Stimulated activated naive CD8-positive, alpha-beta T cell treated with anti-CD3 and anti-CD28 coated beads, Interleukin-15, Interleukin-2, amounts not matched to agents 100 ng/mL and 50 ng/mL, for 24 hours (primary cell): ENCODE data around the gene ANAPC10.
A peak's percentile ranks its signal among the peaks of the same experiment; 100 is the strongest.

Experiments used
- H3K27ac Mint-ChIP-seq: one replicate; pipeline ENCODE4 v1.8.0; 2021; ENCODE audit warnings: mild to moderate bottlenecking, mixed read lengths
- H3K27me3 Mint-ChIP-seq: one replicate; pipeline ENCODE4 v1.8.0; 2021; ENCODE audit warnings: mixed read lengths
- H3K36me3 Mint-ChIP-seq: one replicate; pipeline ENCODE4 v1.8.0; 2021; ENCODE audit warnings: low read depth, mixed read lengths
- H3K4me1 Mint-ChIP-seq: one replicate; pipeline ENCODE4 v1.8.0; 2021; ENCODE audit warnings: low read depth, mixed read lengths
- H3K4me3 Mint-ChIP-seq: one replicate; pipeline ENCODE4 v1.8.0; 2021; ENCODE audit warnings: mild to moderate bottlenecking, mixed read lengths
- H3K9me3 Mint-ChIP-seq: one replicate; pipeline ENCODE4 v1.8.0; 2021; ENCODE audit warnings: mixed read lengths

ANAPC10 gene

DNA sequence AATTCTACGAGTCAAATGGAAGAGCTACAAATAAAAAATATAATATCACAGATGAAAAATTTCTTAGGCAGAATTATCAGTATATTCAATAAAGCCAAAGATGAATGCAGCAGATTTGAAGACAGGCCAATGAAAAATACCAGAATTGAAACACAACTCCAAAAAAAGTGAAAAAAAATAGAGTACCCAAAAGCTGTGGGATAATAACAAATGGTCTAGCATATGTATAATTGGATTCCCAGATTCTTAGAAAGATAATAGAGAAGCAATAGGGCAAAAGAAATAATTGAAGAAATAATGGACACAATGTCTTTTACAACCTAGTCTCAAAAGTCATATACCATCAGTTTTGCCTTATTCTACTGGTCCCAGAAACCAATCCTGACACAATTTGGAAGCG, 4.4 kb downstream of the ANAPC10 start:
- no peaks in the 10 kb centered on the region for H3K27me3 Mint-ChIP-seq
- peaks cover 4% of the 10 kb centered on the region for H3K9me3 Mint-ChIP-seq
- no peak overlapping the region for H3K27ac Mint-ChIP-seq
- H3K36me3 Mint-ChIP-seq, result peaks cover 60% of the 10 kb centered on the region
- H3K4me1 Mint-ChIP-seq, result peaks cover 28% of the 10 kb centered on the region
- H3K4me3 Mint-ChIP-seq, result no peak overlapping the region

DNA sequence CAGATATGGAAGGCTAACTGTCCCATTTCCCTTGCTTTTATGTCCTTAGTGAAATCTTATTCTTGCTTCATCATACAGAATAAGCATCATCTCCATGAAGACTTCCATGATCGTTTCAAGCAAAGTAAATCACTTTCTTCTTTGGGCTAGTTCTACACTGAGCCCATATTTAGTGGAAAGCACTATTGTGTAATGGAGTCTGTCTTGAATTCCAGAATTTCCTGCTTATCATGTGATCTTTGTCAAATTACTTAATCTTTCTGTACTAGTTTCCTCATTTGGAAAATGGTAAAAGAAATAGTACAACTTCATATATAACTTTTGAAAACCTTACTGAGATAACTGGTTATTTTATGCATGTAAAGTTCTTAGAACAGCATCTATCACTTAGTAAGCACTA, 7.6 kb downstream of the ANAPC10 start:
- Mint-ChIP-seq H3K4me1 (peaks cover 22% of the 10 kb centered on the region), H3K27ac (no peak overlapping the region), H3K36me3 (peaks cover 69% of the 10 kb centered on the region), H3K9me3 (peaks cover 4% of the 10 kb centered on the region), H3K4me3 (no peak overlapping the region), H3K27me3 (no peaks in the 10 kb centered on the region)

DNA sequence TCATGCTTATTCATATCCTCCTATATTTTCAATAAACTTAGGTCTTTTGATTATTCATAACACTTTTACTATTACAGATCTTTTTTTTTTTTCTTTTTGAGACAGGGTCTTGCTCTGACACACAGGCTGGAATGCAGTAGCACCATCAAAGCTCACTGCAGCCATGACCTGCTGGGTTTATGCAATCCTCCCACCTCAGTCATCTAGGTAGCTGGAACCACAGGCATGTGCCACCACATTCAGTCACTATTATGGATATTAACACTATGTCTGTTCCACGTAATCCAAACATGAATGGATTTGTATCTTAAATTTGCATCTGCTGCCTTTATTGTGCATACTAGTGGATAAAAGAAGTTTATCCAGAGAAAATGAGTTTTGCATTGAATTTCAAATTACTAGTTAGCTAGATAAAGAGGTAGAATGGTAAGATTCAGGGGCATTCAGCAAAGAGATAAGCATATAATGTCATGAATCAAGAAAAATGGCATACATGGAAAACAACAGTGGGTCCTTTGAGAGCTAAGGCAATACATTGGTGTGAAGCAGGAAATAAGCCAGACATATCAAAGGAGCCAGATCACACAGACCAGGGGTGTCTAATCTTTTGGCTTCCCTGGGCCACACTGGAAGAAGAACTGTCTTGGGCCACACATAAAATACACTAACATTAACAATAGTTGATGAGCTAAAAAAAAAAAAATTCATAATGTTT, 13.9 kb downstream of the ANAPC10 start:
- peaks cover 20% of the 10 kb centered on the region for H3K4me1 Mint-ChIP-seq
- peaks cover 51% of the 10 kb centered on the region for H3K36me3 Mint-ChIP-seq
- H3K9me3 Mint-ChIP-seq, result no peaks in the 10 kb centered on the region
- H3K27ac Mint-ChIP-seq, result no peak overlapping the region
- H3K27me3 Mint-ChIP-seq, result no peaks in the 10 kb centered on the region
- H3K4me3 Mint-ChIP-seq, result no peak overlapping the region

DNA sequence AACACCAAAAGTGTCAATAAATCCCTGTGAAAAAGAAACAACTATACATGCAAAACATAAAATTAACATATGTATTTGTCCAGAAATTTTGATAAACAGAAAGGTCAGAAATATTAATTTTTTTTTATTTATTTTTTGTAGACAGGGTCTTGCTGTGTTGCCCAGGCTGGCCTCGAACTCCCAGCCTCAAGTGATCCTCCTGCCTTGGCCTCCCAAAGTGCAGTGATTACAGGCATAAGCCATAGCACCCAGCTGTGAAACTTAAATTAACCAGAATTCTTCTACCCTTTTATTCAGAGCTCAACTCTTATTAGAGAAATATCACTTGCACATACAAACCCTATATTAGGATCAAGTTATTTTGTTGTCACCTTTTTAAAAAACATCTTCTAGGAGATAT, 16.2 kb downstream of the ANAPC10 start:
- Mint-ChIP-seq H3K36me3 (peaks cover 59% of the 10 kb centered on the region), H3K4me3 (no peak overlapping the region), H3K27ac (no peak overlapping the region), H3K27me3 (no peaks in the 10 kb centered on the region), H3K9me3 (peaks cover 11% of the 10 kb centered on the region), H3K4me1 (peaks cover 19% of the 10 kb centered on the region)

DNA sequence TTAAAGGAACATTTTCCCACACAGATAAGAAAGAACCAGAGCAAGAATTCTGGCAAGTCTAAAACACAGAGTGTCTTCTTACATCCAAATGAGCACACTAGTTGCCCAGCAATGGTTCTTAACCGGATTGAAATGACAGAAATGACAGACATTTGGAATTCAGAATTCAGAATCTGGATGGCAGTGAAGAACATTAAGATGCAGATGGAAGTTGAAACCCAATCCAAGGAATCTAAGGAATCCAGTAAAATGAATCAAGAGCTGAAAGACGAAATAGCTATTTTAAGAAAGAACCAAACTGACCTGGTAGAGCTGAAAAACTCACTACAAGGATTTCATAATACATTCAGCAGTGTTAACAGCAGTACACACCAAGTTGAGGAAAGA, 21.5 kb downstream of the ANAPC10 start:
- Mint-ChIP-seq H3K9me3 (peaks cover 15% of the 10 kb centered on the region), H3K27me3 (no peaks in the 10 kb centered on the region), H3K36me3 (peaks cover 49% of the 10 kb centered on the region), H3K4me1 (peaks cover 25% of the 10 kb centered on the region), H3K4me3 (no peak overlapping the region), H3K27ac (peak overlapping the region; percentile 24)

DNA sequence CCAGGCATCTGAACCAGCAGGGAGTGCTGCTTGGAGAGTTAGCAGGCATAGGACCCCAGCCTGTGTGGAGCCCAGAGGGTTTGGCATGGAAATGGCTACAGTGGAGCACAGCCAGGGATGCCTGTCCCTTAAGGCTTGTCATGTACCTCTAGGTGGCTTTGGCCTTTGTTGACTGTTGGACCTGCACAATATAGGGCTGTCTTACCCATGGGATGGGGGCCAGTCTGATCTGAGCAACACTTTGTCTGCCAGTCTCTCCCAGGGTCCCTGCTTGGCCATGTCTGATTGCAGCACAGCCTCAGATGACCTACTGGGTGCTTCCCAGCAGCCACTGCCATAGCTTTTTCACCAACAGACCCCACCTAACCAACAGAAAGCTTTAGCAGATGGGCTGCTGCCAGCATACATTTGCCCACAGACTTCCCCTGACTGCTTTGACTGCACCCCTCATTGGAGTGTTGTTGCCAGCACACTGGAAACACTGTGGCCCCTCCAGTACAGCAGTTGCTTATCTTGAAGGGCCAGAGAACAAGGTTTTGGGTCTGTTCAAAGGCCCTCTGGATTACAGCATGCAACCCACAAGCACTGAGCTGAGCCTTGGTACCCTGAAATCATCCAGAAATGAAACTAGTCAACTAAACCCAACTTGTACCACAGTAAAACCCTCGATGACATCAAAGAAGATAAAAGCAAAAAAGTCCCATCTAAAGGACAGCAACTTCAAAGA, 22.1 kb downstream of the ANAPC10 start:
- Mint-ChIP-seq H3K27ac (peak overlapping the region; percentile 24), H3K36me3 (peaks cover 50% of the 10 kb centered on the region), H3K9me3 (peaks cover 15% of the 10 kb centered on the region), H3K4me1 (peaks cover 26% of the 10 kb centered on the region), H3K4me3 (no peak overlapping the region), H3K27me3 (no peaks in the 10 kb centered on the region)

DNA sequence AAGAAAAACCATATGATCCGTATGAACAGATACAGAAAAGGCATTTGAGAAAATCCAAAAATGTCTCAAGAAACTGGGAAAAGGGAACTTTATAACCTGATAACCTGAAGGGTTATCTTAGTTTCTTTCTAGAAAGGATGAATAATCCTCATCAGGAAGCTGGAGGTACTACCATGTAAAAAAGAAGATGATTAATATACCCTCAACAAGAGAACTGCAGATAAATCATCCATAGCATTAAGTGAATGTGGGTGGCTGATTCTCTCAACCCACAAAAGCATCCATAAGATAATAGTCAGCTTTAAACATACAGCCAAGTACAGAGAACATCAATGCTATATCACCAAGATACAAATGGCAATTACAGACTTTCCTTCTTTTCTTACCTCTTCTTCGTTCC, 26.4 kb downstream of the ANAPC10 start:
- H3K27me3 Mint-ChIP-seq, result no peaks in the 10 kb centered on the region
- H3K36me3 Mint-ChIP-seq, result peaks cover 20% of the 10 kb centered on the region
- H3K4me3 Mint-ChIP-seq, result no peak overlapping the region
- no peak overlapping the region for H3K27ac Mint-ChIP-seq
- peaks cover 16% of the 10 kb centered on the region for H3K4me1 Mint-ChIP-seq
- H3K9me3 Mint-ChIP-seq, result peaks cover 3% of the 10 kb centered on the region

DNA sequence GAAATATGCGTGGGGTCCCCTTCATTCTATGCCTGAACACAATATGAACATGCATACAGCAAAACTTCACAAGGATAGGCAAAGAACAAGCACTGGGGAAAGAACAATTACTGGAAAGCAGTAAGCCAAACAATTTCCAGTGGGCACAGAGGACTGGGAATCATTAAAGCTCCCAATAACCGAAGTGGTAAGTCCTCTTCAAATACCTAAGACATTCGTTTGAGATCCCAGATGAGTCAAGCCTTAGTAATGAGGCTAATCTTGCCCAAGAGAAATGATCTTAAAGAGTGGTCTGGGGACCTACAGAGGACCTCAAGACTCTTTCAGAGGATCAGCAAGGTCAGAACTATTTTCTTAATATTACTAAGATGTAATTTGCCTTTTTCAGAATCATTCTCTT, 28.6 kb downstream of the ANAPC10 start:
- Mint-ChIP-seq H3K4me3 (no peak overlapping the region), H3K27ac (no peak overlapping the region), H3K36me3 (peaks cover 15% of the 10 kb centered on the region), H3K27me3 (no peaks in the 10 kb centered on the region), H3K9me3 (no peaks in the 10 kb centered on the region), H3K4me1 (peaks cover 14% of the 10 kb centered on the region)

DNA sequence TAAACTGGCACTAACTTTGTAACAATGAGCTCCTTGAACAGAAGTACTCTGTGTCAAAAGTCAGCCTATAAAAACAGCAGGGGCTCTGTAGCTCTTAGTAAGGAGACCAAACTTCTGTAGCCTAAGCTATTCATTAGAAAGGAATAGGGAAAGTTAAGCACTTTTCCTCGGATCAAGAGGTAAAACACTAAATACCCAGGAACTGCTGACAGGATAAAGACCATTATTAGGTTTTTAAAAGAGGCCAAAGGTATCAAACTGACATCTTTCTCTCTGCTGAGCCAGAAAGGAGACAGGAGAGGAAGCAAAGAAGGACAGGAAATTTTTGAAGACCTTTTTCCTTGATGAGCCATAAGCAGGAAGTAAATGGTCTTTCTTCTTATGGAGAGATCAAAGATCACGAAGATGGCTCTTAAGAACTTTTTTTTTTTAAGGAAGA, 31.9 kb downstream of the ANAPC10 start:
- Mint-ChIP-seq H3K4me1 (peaks cover 8% of the 10 kb centered on the region), H3K9me3 (no peaks in the 10 kb centered on the region), H3K36me3 (peaks cover 19% of the 10 kb centered on the region), H3K27ac (no peak overlapping the region), H3K4me3 (no peak overlapping the region), H3K27me3 (no peaks in the 10 kb centered on the region)

DNA sequence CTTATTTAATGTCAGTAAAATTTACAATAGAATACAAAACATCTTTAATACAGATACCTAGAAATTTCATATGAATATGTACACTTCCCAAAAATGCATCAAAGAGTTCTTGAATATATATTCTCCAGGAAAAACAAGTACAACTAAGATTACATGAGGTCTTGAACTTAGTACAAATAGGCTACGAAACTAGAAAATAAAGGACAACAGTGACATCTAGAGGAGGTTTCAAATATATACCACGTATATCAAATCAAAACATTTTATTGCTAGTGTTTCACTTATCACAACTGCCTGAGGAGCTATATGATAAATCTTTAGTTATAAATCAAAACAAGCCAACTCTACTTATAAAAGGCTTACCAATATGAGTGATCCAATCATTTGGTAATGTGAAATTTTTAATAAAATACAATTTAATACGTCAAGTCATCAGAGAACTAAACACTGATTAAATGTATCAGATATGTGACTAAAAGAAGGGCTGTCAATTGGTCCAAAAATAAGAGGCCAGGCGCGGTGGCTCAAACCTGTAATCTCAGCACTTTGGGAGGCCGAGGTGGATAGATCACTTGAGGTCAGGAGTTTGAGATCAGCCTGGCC, 36.6 kb downstream of the ANAPC10 start:
- Mint-ChIP-seq H3K4me1 (peaks cover 24% of the 10 kb centered on the region), H3K27ac (no peak overlapping the region), H3K36me3 (peaks cover 11% of the 10 kb centered on the region), H3K9me3 (no peaks in the 10 kb centered on the region), H3K27me3 (no peaks in the 10 kb centered on the region), H3K4me3 (no peak overlapping the region)

DNA sequence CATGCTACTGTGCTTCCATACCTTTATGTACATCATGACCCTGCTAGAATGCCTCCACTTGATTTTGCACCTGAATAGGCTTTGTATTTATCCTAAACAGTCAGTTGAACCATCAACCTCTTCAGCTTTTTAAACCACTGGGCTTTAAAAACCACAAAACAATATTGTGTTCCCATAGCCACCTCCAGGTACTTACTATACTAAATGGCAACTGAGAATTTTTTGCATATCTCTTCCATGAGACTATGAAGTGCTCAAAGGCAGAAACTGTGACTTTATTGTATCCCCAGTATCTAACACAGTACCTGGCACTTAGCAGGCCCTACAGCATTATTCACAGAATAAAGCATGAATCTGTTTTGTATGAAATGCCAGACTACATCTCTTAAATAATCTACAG, 39.7 kb downstream of the ANAPC10 start:
- no peak overlapping the region for H3K27ac Mint-ChIP-seq
- H3K9me3 Mint-ChIP-seq, result no peaks in the 10 kb centered on the region
- H3K4me3 Mint-ChIP-seq, result no peak overlapping the region
- H3K36me3 Mint-ChIP-seq, result peaks cover 12% of the 10 kb centered on the region
- peaks cover 30% of the 10 kb centered on the region for H3K4me1 Mint-ChIP-seq
- H3K27me3 Mint-ChIP-seq, result no peaks in the 10 kb centered on the region

DNA sequence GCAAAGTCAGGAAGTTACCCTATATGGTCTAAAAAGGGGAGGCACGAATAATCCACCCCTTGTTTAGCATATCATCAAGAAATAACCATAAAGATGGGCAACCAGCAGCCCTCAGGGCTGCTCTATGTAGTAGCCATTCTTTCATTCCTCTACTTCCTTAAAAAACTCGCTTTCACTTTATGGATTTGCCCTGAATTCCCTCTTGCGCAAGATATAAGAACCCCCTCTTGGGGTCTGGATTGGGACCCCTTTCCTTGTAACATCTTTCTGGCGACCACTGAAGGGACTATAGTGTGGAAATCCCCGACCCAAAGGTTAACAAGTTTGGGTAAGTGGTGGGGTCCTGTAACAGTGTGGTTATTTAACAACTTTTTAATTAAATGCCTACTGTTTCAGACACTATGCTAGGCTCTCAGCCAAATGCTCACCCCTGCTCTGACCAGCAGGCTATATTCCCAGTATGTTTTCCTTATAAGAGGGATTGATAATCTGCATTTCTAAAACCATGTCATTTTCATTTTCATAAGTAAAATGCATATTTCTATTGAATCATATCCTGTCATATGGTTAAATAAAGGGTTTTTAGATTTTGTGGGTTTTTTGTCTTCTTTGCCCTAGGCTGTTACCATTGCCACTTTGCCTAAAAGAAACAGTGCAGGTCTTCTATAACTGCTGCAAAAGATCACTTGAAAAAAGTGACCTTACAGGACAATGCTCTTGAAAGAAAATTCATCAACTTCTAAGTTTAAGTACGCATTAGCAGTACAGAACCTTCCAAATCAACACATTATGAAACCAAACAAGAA, 41.5 kb downstream of the ANAPC10 start:
- Mint-ChIP-seq H3K9me3 (no peaks in the 10 kb centered on the region), H3K4me3 (no peak overlapping the region), H3K36me3 (peaks cover 8% of the 10 kb centered on the region), H3K27ac (peak overlapping the region; percentile 22), H3K4me1 (peaks cover 30% of the 10 kb centered on the region), H3K27me3 (no peaks in the 10 kb centered on the region)

DNA sequence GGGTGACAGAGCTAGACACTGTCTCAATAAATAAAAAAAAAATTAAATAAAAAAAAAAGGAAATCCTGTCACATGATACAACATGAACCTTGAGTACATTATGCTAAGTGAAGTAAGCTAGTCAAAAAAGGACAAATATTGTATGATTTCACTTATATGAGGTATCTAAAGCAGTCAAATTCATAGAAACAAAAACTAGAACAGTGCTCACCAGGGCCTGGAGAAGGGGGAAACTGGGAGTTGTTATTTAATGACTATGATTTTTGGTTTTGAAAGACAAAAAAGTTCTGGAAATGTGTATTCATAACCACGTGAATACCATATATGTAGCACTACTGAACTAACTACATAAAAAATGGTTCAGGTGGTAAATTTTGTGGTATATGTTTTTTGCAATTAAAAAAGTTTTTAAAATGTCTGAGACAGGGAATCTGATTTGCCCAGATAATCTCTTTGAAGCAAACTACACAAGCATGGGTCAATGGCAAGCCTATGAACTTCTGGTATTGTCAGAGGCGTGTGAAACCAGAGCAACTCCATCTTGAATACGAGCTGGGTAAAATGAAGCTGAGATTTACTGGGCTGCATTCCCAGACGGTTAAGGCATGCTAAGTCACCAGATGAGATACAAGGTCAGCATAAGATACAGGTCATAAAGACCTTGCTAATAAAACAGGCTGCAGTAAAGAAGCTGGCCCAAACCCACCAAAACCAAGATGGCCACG, 42.3 kb downstream of the ANAPC10 start:
- Mint-ChIP-seq H3K27me3 (no peaks in the 10 kb centered on the region), H3K36me3 (peaks cover 12% of the 10 kb centered on the region), H3K4me3 (no peak overlapping the region), H3K27ac (no peak overlapping the region), H3K9me3 (no peaks in the 10 kb centered on the region), H3K4me1 (peaks cover 30% of the 10 kb centered on the region)

DNA sequence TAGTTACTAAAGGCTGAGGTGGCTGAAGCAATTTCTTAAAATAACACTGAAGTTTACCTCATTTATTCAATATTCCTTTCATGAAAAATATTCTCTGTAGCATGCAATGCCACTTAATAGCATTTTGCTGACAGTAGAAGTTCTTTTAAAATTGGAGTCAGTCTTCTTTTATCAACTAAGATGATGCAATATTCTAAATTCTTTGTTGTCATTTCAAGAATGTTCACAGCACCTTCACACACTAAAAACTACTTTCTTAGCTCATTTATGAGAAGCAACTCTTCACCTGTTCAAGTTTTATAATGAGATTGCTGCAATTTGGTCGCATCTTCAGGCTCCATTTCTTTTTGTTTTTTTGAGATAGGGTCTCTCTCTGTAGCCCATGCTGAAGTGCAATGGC, 48.8 kb downstream of the ANAPC10 start:
- peaks cover 19% of the 10 kb centered on the region for H3K4me1 Mint-ChIP-seq
- H3K4me3 Mint-ChIP-seq, result no peak overlapping the region
- H3K27ac Mint-ChIP-seq, result no peak overlapping the region
- H3K36me3 Mint-ChIP-seq, result peaks cover 12% of the 10 kb centered on the region
- H3K27me3 Mint-ChIP-seq, result no peaks in the 10 kb centered on the region
- no peaks in the 10 kb centered on the region for H3K9me3 Mint-ChIP-seq
